Trophoblast cell (in vitro differentiated cells and primary cell): ENCODE data around the gene SEMA4D.
A peak's percentile ranks its signal among the peaks of the same experiment; 100 is the strongest.

ENCODE experiments used
- DNase-seq, 2 donors: peaks; one replicate each; pipeline ENCODE4 v3.0.0-alpha.2; 2016
- H2AFZ ChIP-seq: 2 replicates; pipeline ENCODE4 v1.6.1; 2013; ENCODE audit warnings: low read length, moderate library complexity, mild to moderate bottlenecking; ENCODE audit not compliant: insufficient read depth, poor library complexity
- H2AK5ac ChIP-seq: 2 replicates; pipeline ENCODE4 v1.6.1; 2013; ENCODE audit warnings: mild to moderate bottlenecking, low read length
- H2BK120ac ChIP-seq: 2 replicates; pipeline ENCODE4 v1.6.1; 2013; ENCODE audit warnings: low read length, mild to moderate bottlenecking, moderate library complexity; ENCODE audit not compliant: insufficient read depth, poor library complexity
- H2BK12ac ChIP-seq: 2 replicates; pipeline ENCODE4 v1.6.1; 2013; ENCODE audit warnings: mild to moderate bottlenecking, low read length, moderate library complexity
- H2BK5ac ChIP-seq: 2 replicates; pipeline ENCODE4 v1.6.1; 2013; ENCODE audit warnings: low read length, low read depth, moderate library complexity, mild to moderate bottlenecking; ENCODE audit not compliant: poor library complexity
- H3K14ac ChIP-seq: 2 replicates; pipeline ENCODE4 v1.6.1; 2013; ENCODE audit warnings: mild to moderate bottlenecking, low read length
- H3K18ac ChIP-seq: 2 replicates; pipeline ENCODE4 v1.6.1; 2013; ENCODE audit warnings: mild to moderate bottlenecking, low read length
- H3K23ac ChIP-seq: 2 replicates; pipeline ENCODE4 v1.6.1; 2013; ENCODE audit warnings: low read length
- H3K27ac ChIP-seq: 2 replicates; pipeline ENCODE4 v1.5.1; 2013; ENCODE audit warnings: low read depth, mild to moderate bottlenecking, inconsistent platforms, low read length, moderate library complexity
- H3K27me3 ChIP-seq: 2 replicates; pipeline ENCODE4 v1.6.1; 2013; ENCODE audit warnings: inconsistent platforms, mild to moderate bottlenecking, low read length, moderate library complexity; ENCODE audit not compliant: insufficient read depth
- H3K36me3 ChIP-seq, 2 experiments: 1 replicate in 1 of 2; 2 replicates in 1 of 2; pipeline ENCODE4 v1.6.1; 2013; ENCODE audit warnings: low read length in 2 of 2, mild to moderate bottlenecking in 2 of 2, moderate library complexity in 1 of 2; ENCODE audit not compliant: insufficient read depth in 2 of 2, control insufficient read depth in 1 of 2
- H3K4ac ChIP-seq: 2 replicates; pipeline ENCODE4 v1.6.1; 2013; ENCODE audit warnings: low read depth, mild to moderate bottlenecking, low read length, moderate library complexity
- H3K4me1 ChIP-seq, 2 experiments: 1 replicate in 1 of 2; 2 replicates in 1 of 2; pipeline ENCODE4 v1.6.1; 2013; ENCODE audit warnings: low read length in 2 of 2, mild to moderate bottlenecking in 2 of 2, moderate library complexity in 1 of 2; ENCODE audit not compliant: insufficient read depth in 2 of 2, control insufficient read depth in 1 of 2
- H3K4me2 ChIP-seq: 2 replicates; pipeline ENCODE4 v1.6.1; 2013; ENCODE audit warnings: inconsistent platforms, mild to moderate bottlenecking, low read length, moderate library complexity
- H3K4me3 ChIP-seq: 2 replicates; pipeline ENCODE4 v1.5.1; 2013; ENCODE audit warnings: mild to moderate bottlenecking, low read depth, low read length, inconsistent platforms
- H3K79me1 ChIP-seq: one replicate; pipeline ENCODE4 v1.6.1; 2013; ENCODE audit warnings: low read length
- H3K79me2 ChIP-seq: 2 replicates; pipeline ENCODE4 v1.6.1; 2013; ENCODE audit warnings: low read length, mild to moderate bottlenecking; ENCODE audit not compliant: control insufficient read depth, insufficient read depth, poor library complexity
- H3K9ac ChIP-seq: 2 replicates; pipeline ENCODE4 v1.6.1; 2013; ENCODE audit warnings: mild to moderate bottlenecking, low read length
- H3K9me3 ChIP-seq: 2 replicates; pipeline ENCODE4 v1.6.1; 2013; ENCODE audit warnings: low read depth, mild to moderate bottlenecking, control low read depth, inconsistent platforms, low read length; ENCODE audit not compliant: insufficient read depth
- H4K12ac ChIP-seq: 2 replicates; pipeline ENCODE4 v1.6.1; 2013; ENCODE audit warnings: low read depth, mild to moderate bottlenecking, low read length, moderate library complexity
- H4K8ac ChIP-seq: 2 replicates; pipeline ENCODE4 v1.6.1; 2013; ENCODE audit warnings: low read depth, mild to moderate bottlenecking, low read length, moderate library complexity
- H4K91ac ChIP-seq: one replicate; pipeline ENCODE4 v1.6.1; 2013; ENCODE audit warnings: low read depth, mild to moderate bottlenecking, low read length, moderate library complexity
- WGBS: extraction: QIAGEN DNeasy Blood & Tissue Kit; methylation state at CpG from one replicate; pipeline ENCODE4 v1.1.7; 2013; ENCODE audit warnings: missing lambda C conversion rate; ENCODE audit not compliant: insufficient read length, insufficient coverage; ENCODE audit errors: extremely low coverage; 5-methylcytosine and 5-hydroxymethylcytosine counted together

Gene SEMA4D

DNA sequence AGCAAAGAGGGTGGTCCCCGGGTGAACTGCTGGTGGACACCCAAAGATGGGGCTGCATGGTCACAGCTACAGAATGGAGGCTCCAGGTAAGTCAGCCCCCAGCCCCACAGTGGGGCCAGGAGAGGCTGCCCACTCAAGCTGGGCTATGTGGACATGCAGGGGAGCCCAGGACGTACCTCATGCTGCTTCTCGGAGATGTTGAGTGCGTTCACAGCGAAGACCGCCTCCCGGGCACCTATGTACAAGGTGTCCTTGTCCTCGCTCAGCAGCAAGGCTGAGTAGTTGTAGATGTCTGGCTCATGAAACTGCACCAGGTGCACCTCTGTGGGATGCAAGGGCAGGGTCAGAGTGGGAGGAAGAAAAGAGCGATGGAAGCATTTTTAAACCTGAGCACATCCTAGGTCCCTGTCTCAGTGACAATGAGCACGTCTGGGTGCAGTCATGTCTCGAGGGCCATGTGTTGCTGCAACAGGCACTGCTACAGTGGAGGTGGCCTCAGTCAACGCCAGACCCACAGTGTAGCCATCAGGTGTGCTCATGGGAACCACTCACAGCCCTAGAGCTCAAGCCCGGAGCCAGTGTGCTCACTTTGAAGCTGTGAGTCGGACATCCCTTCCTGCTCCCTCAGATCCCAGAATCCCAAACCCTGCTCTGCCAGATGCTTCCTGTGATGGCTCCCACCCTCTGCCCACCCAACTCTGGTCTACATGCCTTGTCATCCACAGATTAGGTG is 95.1 kb downstream of the SEMA4D start:
- Histone ChIP-seq H3K4me1 (peaks cover 0 to 2% of the 10 kb centered on the region in 2 experiments), H3K23ac (no peak overlapping the region), H3K9me3 (peaks cover 3% of the 10 kb centered on the region), H2BK120ac (no peak overlapping the region), H4K8ac (no peak overlapping the region), H3K27ac (no peak overlapping the region), H3K4me3 (no peak overlapping the region), H3K9ac (no peak overlapping the region), H3K79me2 (no peaks in the 10 kb centered on the region), H3K4ac (no peak overlapping the region), H3K14ac (no peak overlapping the region), H2AFZ (no peak overlapping the region), H3K79me1 (no peaks in the 10 kb centered on the region), H2AK5ac (no peak overlapping the region), H4K12ac (no peak overlapping the region), H3K27me3 (no peaks in the 10 kb centered on the region), H2BK5ac (no peak overlapping the region), H3K36me3 (no peaks in the 10 kb centered on the region), H4K91ac (no peak overlapping the region), H3K18ac (no peak overlapping the region), H3K4me2 (no peak overlapping the region), H2BK12ac (no peak overlapping the region)
- DNase-seq = no peak
- WGBS = no CpG with 5 or more reads among the region's 14 CpGs

DNA sequence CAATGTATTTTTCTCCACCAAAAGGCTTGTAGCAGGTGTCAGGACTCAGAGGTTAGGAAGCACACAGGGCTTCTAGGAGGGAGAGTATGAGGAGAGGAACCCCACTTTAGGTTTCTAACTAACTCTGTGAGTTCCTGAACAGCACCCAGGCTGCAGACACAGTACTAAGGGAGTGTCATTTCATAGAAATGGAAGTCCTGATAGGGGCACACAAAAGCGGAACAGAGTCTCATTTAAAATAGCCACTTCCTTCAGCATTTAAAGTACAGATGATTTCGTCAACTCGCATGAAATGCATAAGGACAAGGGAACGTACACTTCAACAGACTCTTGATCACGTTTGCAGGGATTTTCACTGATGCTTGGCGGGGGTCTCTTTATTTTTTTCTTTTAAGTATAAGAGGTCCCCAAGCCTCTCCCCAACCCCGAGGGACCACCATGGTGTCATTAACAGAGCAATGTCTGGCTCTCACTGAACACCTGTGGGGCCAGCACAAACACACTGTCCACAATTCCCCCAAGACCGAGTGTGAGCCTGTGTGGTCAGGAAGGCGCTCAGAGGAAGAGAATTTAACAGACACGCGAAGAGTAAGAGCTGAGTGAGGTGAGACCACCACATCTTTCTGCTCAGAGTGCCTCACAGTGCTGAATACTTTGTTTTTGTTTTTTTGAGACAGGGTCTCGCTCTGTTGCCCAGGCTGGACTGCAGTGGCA is 97.4 kb downstream of the SEMA4D start:
- Histone ChIP-seq H3K4ac (no peak overlapping the region), H2BK12ac (no peak overlapping the region), H4K8ac (no peak overlapping the region), H3K27me3 (no peaks in the 10 kb centered on the region), H4K91ac (no peak overlapping the region), H3K9me3 (peaks cover 3% of the 10 kb centered on the region), H3K14ac (no peak overlapping the region), H3K9ac (no peak overlapping the region), H3K4me2 (no peak overlapping the region), H3K4me1 (no peaks in the 10 kb centered on the region), H3K23ac (no peak overlapping the region), H2AFZ (no peak overlapping the region), H3K4me3 (no peak overlapping the region), H3K36me3 (peaks cover 3 to 7% of the 10 kb centered on the region in 2 experiments), H4K12ac (no peak overlapping the region), H2BK5ac (no peak overlapping the region), H3K79me2 (no peaks in the 10 kb centered on the region), H3K79me1 (no peaks in the 10 kb centered on the region), H2AK5ac (no peak overlapping the region), H3K18ac (no peak overlapping the region), H3K27ac (no peak overlapping the region), H2BK120ac (no peak overlapping the region)
- no CpG with 5 or more reads among the region's 12 CpGs for WGBS
- peak in 1 of 2 donors; percentile 12 for DNase-seq

DNA sequence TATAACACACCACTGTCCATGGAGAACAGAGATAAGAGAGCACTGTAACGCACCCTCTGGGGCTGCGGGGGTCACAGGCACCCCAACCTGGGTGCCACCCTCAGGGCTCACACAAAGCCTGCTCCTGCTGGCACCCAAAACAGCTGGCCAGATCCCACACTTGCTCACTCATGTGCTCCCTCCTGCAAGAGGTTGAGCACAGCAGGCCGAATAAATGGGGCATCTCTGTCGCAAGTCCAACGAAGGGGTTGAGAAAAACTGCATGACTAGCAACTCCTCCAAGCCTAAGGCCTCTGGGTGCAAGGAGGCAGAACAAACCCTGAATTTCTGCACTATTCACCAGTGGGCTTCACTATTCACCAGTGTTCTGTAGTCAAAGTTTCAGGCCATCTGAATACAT is 99.3 kb downstream of the SEMA4D start:
- whole genome bisulfite sequencing = no CpG with 5 or more reads among the region's 5 CpGs

DNA sequence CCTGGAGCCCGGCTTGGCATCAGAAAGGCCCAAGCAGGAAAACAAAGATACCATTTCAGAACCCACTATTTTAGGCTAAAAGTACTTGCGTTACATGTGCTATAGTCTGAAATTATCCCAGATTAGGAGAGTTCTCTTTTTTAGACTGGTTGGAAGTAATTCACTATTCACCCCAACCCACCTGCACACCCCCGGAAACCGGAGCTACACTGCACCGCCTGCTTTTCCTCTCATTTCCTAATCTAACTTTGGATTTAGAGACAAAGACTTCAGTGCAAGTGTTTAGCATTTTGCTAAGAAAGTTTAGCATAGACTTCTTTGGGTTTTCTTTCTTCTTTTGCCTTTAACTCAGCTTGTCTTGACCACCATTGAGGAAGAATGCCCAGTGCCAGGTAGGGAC is 100.4 kb downstream of the SEMA4D start:
- no peaks in the 10 kb centered on the region for H3K27me3 ChIP-seq
- H3K4me2 ChIP-seq = no peak overlapping the region
- WGBS = no CpG with 5 or more reads among the region's 5 CpGs
- H4K91ac ChIP-seq = no peak overlapping the region
- H2BK120ac ChIP-seq = no peak overlapping the region
- H3K27ac ChIP-seq = no peak overlapping the region
- H2BK5ac ChIP-seq = no peak overlapping the region
- H3K79me1 ChIP-seq = no peaks in the 10 kb centered on the region
- H3K9me3 ChIP-seq = no peaks in the 10 kb centered on the region
- H2AK5ac ChIP-seq = no peak overlapping the region
- no peaks in the 10 kb centered on the region for H3K4me1 ChIP-seq
- H3K9ac ChIP-seq = no peak overlapping the region
- no peaks in the 10 kb centered on the region for H3K79me2 ChIP-seq
- H3K23ac ChIP-seq = no peak overlapping the region
- H2BK12ac ChIP-seq = no peak overlapping the region
- no peak overlapping the region for H4K12ac ChIP-seq
- no peak overlapping the region for H3K18ac ChIP-seq
- H4K8ac ChIP-seq = no peak overlapping the region
- peaks cover 3 to 7% of the 10 kb centered on the region in 2 experiments for H3K36me3 ChIP-seq
- H3K4ac ChIP-seq = no peak overlapping the region
- H3K4me3 ChIP-seq = no peak overlapping the region
- DNase-seq = no peak
- no peak overlapping the region for H3K14ac ChIP-seq
- no peak overlapping the region for H2AFZ ChIP-seq

More for the DNA sequence above, 99.3 kb downstream of the SEMA4D start:
- Histone ChIP-seq H2BK5ac (no peak overlapping the region), H3K18ac (no peak overlapping the region), H3K27ac (no peak overlapping the region), H3K4me3 (no peak overlapping the region), H2BK12ac (no peak overlapping the region), H3K9ac (no peak overlapping the region), H4K8ac (no peak overlapping the region), H2BK120ac (no peak overlapping the region), H3K79me1 (no peaks in the 10 kb centered on the region), H4K91ac (no peak overlapping the region), H3K4me1 (no peaks in the 10 kb centered on the region), H3K36me3 (peaks cover 3 to 7% of the 10 kb centered on the region in 2 experiments), H2AK5ac (no peak overlapping the region), H3K23ac (no peak overlapping the region), H4K12ac (no peak overlapping the region), H3K4me2 (no peak overlapping the region), H3K27me3 (no peaks in the 10 kb centered on the region), H3K79me2 (no peaks in the 10 kb centered on the region), H3K14ac (no peak overlapping the region), H2AFZ (no peak overlapping the region), H3K4ac (no peak overlapping the region), H3K9me3 (peaks cover 3% of the 10 kb centered on the region)
- no peak for DNase-seq
